ENCODE data around the gene CALHM3.
A peak's percentile ranks its signal among the peaks of the same experiment; 100 is the strongest.

Gene CALHM3

DNA sequence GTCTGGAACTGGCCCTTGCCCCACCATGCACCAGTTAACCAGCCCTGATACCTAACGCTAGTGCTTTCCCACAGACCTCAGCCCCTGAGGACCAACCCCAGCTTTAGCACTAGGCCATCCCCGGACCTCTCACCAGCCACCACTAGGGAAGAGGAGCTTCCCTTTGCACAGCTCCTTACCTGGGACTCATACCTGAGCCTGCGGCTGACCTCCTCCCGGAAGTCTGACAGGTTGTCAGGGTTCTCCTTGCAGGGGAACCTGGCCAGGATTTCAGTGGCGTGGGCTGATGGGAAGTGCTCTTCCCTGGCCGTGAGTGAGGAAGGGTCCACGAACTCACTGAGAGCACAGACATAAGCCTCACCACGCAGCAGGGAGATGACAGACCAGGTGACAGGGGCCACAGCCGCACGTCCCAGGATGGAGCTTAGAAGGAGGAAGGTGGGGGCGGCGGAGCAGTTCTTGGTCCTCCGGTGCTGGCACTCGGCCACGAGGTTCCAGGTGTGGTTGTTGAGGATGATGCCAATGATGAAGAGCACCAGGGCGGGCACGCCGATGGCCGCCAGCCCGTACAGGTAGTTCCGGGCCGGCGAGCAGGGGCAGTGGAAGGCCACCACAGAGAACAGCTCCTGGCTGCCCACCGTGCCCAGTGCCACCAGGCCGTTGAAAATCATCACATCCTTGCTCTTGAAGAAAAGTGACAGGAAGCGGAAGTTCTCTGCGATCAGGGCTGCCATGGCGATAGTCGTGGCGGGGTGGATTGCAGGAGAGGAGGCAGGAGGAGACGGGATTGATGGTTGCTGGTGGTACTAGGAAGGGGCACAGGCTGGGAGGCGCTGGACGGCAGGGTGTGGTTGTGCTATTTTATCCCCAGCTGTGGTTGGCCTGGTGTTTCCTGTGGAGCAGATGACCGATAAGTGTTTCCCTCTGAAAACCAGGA is 29.6 kb downstream of the CALHM3 start:
- peak overlapping the region; percentile 9 for H3K4me3 ChIP-seq (ENCODE audit: low read depth, low read length)
- TF ChIP-seq, protein P1, sequence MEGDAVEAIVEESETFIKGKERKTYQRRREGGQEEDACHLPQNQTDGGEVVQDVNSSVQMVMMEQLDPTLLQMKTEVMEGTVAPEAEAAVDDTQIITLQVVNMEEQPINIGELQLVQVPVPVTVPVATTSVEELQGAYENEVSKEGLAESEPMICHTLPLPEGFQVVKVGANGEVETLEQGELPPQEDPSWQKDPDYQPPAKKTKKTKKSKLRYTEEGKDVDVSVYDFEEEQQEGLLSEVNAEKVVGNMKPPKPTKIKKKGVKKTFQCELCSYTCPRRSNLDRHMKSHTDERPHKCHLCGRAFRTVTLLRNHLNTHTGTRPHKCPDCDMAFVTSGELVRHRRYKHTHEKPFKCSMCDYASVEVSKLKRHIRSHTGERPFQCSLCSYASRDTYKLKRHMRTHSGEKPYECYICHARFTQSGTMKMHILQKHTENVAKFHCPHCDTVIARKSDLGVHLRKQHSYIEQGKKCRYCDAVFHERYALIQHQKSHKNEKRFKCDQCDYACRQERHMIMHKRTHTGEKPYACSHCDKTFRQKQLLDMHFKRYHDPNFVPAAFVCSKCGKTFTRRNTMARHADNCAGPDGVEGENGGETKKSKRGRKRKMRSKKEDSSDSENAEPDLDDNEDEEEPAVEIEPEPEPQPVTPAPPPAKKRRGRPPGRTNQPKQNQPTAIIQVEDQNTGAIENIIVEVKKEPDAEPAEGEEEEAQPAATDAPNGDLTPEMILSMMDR (IDR thresholded peaks at IDR 0.05; ENCODE audit: low read depth, low read length, missing control alignments): no peak
- no peak for DNase-seq (ENCODE audit: low read depth)

DNA sequence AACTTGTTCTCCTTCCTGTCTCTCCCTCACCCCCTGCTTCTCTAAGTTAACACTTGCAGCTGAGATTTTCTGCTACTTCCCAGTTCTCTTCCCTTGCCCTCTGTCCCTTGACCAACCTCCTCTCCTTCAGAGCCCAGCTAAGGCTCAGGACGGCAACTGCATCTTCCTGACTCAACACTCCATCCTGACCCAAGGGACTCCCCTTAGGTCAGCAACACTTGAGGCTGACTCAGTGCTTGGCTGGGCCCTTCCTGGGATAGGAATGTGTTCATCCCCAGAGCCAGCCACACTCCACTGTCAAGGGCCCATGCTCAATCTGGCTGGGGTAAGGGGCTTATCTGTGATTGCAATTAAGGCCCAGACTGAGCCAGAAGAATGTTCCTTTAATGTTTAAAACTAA is 30.3 kb downstream of the CALHM3 start:
- DNase-seq (ENCODE audit: low read depth): no peak
- TF ChIP-seq, protein P1 (IDR thresholded peaks at IDR 0.05; ENCODE audit: low read depth, low read length, missing control alignments): no peak
- no peak overlapping the region for H3K4me3 ChIP-seq (ENCODE audit: low read depth, low read length)

DNA sequence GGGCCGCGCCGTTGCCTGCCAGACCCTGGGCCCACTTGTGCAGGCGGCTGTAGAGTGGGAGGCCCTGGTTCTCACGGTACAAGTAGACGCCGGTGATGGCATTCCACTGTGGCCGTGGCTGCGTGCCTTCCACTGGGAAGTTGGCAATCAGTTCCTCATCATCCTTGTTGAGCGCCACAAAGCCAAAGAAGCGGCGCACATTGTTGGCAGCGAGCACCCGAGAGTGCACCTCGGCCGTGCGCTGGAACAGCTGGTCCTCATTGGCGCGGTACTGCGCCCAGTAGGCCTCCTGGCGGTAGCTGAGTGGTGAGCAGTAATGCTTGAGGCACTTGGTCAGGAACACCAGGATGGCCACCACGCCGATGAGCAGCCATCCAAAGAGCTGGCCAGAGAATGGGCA is 31.9 kb downstream of the CALHM3 start:
- no peak overlapping the region for H3K4me3 ChIP-seq (ENCODE audit: low read depth, low read length)
- TF ChIP-seq, protein P1 (IDR thresholded peaks at IDR 0.05; ENCODE audit: low read depth, low read length, missing control alignments): no peak
- no peak for DNase-seq (ENCODE audit: low read depth)

DNA sequence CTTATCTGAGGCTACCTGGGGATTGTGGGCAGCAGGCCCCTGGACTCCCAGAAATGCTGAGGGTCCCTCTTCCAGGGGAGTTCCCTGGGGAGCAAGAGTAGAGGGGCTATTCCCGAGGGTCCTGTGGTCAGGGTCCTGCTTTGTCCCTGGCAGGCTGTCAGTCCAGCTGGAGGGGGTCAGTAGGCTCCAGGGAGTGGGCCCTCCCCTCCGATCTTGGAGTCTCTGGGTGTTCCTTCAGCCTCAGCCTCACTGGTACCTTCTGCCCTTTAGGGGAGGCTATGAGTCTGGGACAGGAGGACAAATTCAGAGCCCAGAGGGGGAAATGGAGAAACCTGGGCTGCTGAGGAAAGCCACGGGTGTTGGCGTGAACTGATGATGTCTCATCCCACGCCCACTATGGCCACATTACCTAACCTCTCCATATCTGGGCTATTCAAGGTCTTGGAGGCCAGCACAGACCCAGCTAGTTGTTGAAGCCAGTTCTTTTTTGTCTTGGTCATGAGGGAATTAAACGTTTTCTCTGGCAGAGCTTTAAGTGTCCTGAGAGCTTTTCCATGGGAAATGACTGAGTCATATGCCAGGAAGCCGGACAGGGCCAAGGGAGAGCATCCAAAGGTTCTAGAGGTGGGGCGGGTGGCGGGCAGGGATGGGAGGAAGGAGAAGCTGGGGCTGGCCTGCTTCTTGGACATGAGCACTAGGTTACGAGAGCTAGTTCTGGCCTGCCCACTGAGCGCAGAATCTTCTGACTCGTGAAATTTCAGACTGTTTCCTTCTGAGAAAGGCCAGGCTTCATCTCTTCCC is 33.1 kb downstream of the CALHM3 start:
- TF ChIP-seq, protein P1 (IDR thresholded peaks at IDR 0.05; ENCODE audit: low read depth, low read length, missing control alignments): no peak
- no peak overlapping the region for H3K4me3 ChIP-seq (ENCODE audit: low read depth, low read length)
- no peak for DNase-seq (ENCODE audit: low read depth)

DNA sequence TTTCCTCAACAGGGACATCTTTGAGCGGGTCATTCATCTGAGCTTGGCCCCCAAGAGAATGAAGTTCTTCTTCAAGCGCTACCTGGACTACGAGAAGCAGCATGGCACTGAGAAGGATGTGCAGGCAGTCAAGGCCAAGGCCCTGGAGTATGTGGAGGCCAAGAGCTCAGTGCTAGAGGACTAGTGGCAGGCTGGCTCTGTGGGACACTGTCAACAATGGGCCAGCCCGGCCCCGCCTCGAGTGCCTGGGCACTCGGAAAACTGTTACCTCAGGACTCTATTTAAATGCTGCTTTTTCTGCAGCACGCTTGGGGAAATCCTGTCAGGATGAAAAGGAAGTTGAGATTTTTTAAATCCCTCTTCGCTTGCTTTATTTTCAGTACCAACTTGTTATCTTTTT is 33.7 kb downstream of the CALHM3 start:
- no peak for DNase-seq (ENCODE audit: low read depth)
- TF ChIP-seq, protein P1 (IDR thresholded peaks at IDR 0.05; ENCODE audit: low read depth, low read length, missing control alignments): no peak
- H3K4me3 ChIP-seq (ENCODE audit: low read depth, low read length): no peak overlapping the region

DNA sequence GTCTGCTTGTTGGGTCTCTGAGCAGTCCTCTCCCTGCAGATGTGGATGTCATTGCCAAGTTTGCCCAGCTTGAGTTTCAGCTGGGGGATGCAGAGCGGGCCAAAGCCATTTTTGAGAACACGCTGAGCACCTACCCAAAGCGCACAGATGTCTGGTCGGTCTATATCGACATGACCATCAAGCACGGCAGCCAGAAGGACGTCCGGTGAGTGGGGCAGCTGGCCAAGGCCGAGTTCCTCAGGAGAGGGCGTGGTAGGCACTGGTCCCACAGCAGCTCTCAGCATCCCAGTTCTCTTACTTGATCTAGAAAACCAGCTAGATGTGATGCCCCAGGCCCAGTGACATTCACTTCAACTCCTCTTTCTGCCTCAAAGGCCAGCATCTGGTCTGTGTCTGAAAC is 34.6 kb downstream of the CALHM3 start:
- no peak overlapping the region for H3K4me3 ChIP-seq (ENCODE audit: low read depth, low read length)
- no peak for DNase-seq (ENCODE audit: low read depth)
- TF ChIP-seq, protein P1 (IDR thresholded peaks at IDR 0.05; ENCODE audit: low read depth, low read length, missing control alignments): no peak
